Measurements from ENCODE around the gene RSL1D1. TPM values are rescaled to one million over a fixed set of nuclear protein-coding genes. Genes with fewer than 3 reads are reported as not detected.

The RSL1D1 gene
- total RNA-seq, 4 donors from 2014 or later, result 152 to 209 (median 174) TPM

GRCh38 chr16:11876306-11876705, 25.0 kb upstream of the RSL1D1 start:
- H3K36me3 ChIP-seq, result peaks cover 86% of the 10 kb centered on the region
- whole genome bisulfite sequencing, result 93% methylated on average over 12 of the region's 12 CpGs

GRCh38 chr16:11875721-11876120, 24.4 kb upstream of the RSL1D1 start:
- Histone ChIP-seq H3K36me3 (peaks cover 85% of the 10 kb centered on the region), H3K27ac (no peak overlapping the region), H3K27me3 (no peaks in the 10 kb centered on the region), H3K4me1 (no peaks in the 10 kb centered on the region), H3K9me3 (no peaks in the 10 kb centered on the region), H3K4me3 (no peak overlapping the region)
- TF ChIP-seq POLR2AphosphoS5 (IDR thresholded peaks at IDR 0.05) (no peak), CTCF (IDR thresholded peaks at IDR 0.05) (no peak)
- DNase-seq (ENCODE audit: low spot score in 2 of 2), result no peak
- WGBS, result 85% methylated on average over 5 of the region's 5 CpGs

More at GRCh38 chr16:11876306-11876705, 25.0 kb upstream of the RSL1D1 start:
- Histone ChIP-seq H3K9me3 (no peaks in the 10 kb centered on the region), H3K4me3 (no peak overlapping the region), H3K27me3 (no peaks in the 10 kb centered on the region), H3K27ac (no peak overlapping the region), H3K4me1 (no peaks in the 10 kb centered on the region)
- no peak for TF ChIP-seq POLR2A (IDR thresholded peaks at IDR 0.05)
- TF ChIP-seq POLR2AphosphoS5 (IDR thresholded peaks at IDR 0.05), result no peak
- DNase-seq (ENCODE audit: low spot score in 2 of 2), result no peak

- TF ChIP-seq EP300 (IDR thresholded peaks at IDR 0.05), result no peak
- H3K9me3 ChIP-seq, result no peaks in the 10 kb centered on the region
- 60% methylated on average over 7 of the region's 7 CpGs for WGBS
- no peaks in the 10 kb centered on the region for H3K4me1 ChIP-seq
- peaks cover 57% of the 10 kb centered on the region for H3K36me3 ChIP-seq
- H3K4me3 ChIP-seq, result no peak overlapping the region
- no peak for DNase-seq (ENCODE audit: low spot score in 2 of 2)
- H3K27ac ChIP-seq, result no peak overlapping the region
- H3K27me3 ChIP-seq, result no peaks in the 10 kb centered on the region
Measured at GRCh38 chr16:11871193-11871592, 19.9 kb upstream of the RSL1D1 start.

GRCh38 chr16:11870399-11870798, 19.1 kb upstream of the RSL1D1 start:
- no peak overlapping the region for H3K27ac ChIP-seq
- peaks cover 49% of the 10 kb centered on the region for H3K36me3 ChIP-seq
- 53% methylated on average over 3 of the region's 3 CpGs for WGBS

GRCh38 chr16:11869353-11870228, 18.2 kb upstream of the RSL1D1 start:
- TF ChIP-seq CTCF (IDR thresholded peaks at IDR 0.05) (no peak), POLR2A (IDR thresholded peaks at IDR 0.05) (no peak), POLR2AphosphoS5 (IDR thresholded peaks at IDR 0.05) (no peak)
- DNase-seq (ENCODE audit: low spot score in 2 of 2), result no peak
- no peak overlapping the region for H3K4me3 ChIP-seq
- H3K27ac ChIP-seq, result no peak overlapping the region
- H3K27me3 ChIP-seq, result no peaks in the 10 kb centered on the region
- peaks cover 41% of the 10 kb centered on the region for H3K36me3 ChIP-seq
- H3K4me1 ChIP-seq, result no peaks in the 10 kb centered on the region
- WGBS, result 88% methylated on average over 8 of the region's 8 CpGs
- no peaks in the 10 kb centered on the region for H3K9me3 ChIP-seq

More at GRCh38 chr16:11870399-11870798, 19.1 kb upstream of the RSL1D1 start:
- DNase-seq (ENCODE audit: low spot score in 2 of 2), result no peak
- H3K4me1 ChIP-seq, result no peaks in the 10 kb centered on the region
- no peaks in the 10 kb centered on the region for H3K9me3 ChIP-seq
- H3K4me3 ChIP-seq, result no peak overlapping the region
- H3K27me3 ChIP-seq, result no peaks in the 10 kb centered on the region
- TF ChIP-seq POLR2A (IDR thresholded peaks at IDR 0.05), result no peak
- TF ChIP-seq CTCF (IDR thresholded peaks at IDR 0.05), result no peak
- TF ChIP-seq POLR2AphosphoS5 (IDR thresholded peaks at IDR 0.05), result no peak
- no peak for TF ChIP-seq EP300 (IDR thresholded peaks at IDR 0.05)

- DNase-seq (ENCODE audit: low spot score in 2 of 2), result no peak
- no peak overlapping the region for H3K4me3 ChIP-seq
- no peak for TF ChIP-seq POLR2A (IDR thresholded peaks at IDR 0.05)
- no peak for TF ChIP-seq POLR2AphosphoS5 (IDR thresholded peaks at IDR 0.05)
- no peak for TF ChIP-seq EP300 (IDR thresholded peaks at IDR 0.05)
- no peak for TF ChIP-seq CTCF (IDR thresholded peaks at IDR 0.05)
- H3K27ac ChIP-seq, result no peak overlapping the region
- WGBS, result 78% methylated on average over 2 of the region's 2 CpGs
- peaks cover 33% of the 10 kb centered on the region for H3K36me3 ChIP-seq
- no peaks in the 10 kb centered on the region for H3K4me1 ChIP-seq
- no peaks in the 10 kb centered on the region for H3K27me3 ChIP-seq
- no peaks in the 10 kb centered on the region for H3K9me3 ChIP-seq
Measured at GRCh38 chr16:11868412-11868980, 17.2 kb upstream of the RSL1D1 start.

All from suprapubic skin (tissue), 4 donors.